Measurements from ENCODE around the gene KDM1B. TPM values are rescaled to one million over a fixed set of nuclear protein-coding genes. Genes with fewer than 3 reads are reported as not detected.

The KDM1B gene
- total RNA-seq, 1 donor: 17.3 TPM

GRCh38 chr6:18119236-18119635, 36.0 kb upstream of the KDM1B start:
- no peak for DNase-seq (ENCODE audit: low read depth)
- TF ChIP-seq, protein P1, sequence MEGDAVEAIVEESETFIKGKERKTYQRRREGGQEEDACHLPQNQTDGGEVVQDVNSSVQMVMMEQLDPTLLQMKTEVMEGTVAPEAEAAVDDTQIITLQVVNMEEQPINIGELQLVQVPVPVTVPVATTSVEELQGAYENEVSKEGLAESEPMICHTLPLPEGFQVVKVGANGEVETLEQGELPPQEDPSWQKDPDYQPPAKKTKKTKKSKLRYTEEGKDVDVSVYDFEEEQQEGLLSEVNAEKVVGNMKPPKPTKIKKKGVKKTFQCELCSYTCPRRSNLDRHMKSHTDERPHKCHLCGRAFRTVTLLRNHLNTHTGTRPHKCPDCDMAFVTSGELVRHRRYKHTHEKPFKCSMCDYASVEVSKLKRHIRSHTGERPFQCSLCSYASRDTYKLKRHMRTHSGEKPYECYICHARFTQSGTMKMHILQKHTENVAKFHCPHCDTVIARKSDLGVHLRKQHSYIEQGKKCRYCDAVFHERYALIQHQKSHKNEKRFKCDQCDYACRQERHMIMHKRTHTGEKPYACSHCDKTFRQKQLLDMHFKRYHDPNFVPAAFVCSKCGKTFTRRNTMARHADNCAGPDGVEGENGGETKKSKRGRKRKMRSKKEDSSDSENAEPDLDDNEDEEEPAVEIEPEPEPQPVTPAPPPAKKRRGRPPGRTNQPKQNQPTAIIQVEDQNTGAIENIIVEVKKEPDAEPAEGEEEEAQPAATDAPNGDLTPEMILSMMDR (IDR thresholded peaks at IDR 0.05; ENCODE audit: insufficient read depth, low read depth, low read length): no peak
- H3K4me3 ChIP-seq (ENCODE audit: low read depth, low read length): no peak overlapping the region

GRCh38 chr6:18121580-18122127, 33.6 kb upstream of the KDM1B start:
- H3K4me3 ChIP-seq (ENCODE audit: low read depth, low read length): peak overlapping the region; percentile 64
- TF ChIP-seq, protein P1 (IDR thresholded peaks at IDR 0.05; ENCODE audit: insufficient read depth, low read depth, low read length): no peak

GRCh38 chr6:18122128-18123093, 32.8 kb upstream of the KDM1B start, which contains the start of gene NHLRC1:
Gene NHLRC1, minus strand, starts transcription at chr6:18122677. Its CDS starts 71 bp downstream, at chr6:18122606.
- TF ChIP-seq, protein P1 (IDR thresholded peaks at IDR 0.05; ENCODE audit: insufficient read depth, low read depth, low read length): peak; percentile 94
- DNase-seq (ENCODE audit: low read depth): peak; percentile 89
- H3K4me3 ChIP-seq (ENCODE audit: low read depth, low read length): peak within 1 kb of the TSS; percentile 64

More at GRCh38 chr6:18121580-18122127, 33.6 kb upstream of the KDM1B start:
- DNase-seq (ENCODE audit: low read depth): no peak

DNA sequence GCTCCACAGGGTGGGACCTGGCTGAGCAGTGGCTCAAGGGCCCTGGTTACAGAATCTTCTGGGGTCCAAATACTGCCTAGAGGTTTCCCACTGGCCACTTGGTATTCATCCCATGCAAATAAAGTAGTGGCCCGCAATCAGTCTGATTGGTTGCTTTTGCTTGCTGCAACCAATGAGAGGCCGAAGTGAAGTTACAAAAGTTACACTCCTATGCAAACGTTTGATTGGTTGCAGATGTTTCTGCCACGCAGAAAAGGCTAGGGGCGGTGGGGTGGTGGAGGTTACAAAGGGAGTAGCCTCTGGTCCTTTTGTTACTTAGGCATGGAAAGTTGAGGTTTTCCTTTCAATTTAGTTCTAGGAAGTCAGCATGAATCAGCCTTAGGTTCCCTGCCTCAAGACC, 29.1 kb upstream of the KDM1B start:
- TF ChIP-seq, protein P1 (IDR thresholded peaks at IDR 0.05; ENCODE audit: insufficient read depth, low read depth, low read length): no peak
- no peak overlapping the region for H3K4me3 ChIP-seq (ENCODE audit: low read depth, low read length)
- peak; percentile 14 for DNase-seq (ENCODE audit: low read depth)

- DNase-seq (ENCODE audit: low read depth): no peak
- TF ChIP-seq, protein P1 (IDR thresholded peaks at IDR 0.05; ENCODE audit: insufficient read depth, low read depth, low read length): no peak
- no peak overlapping the region for H3K4me3 ChIP-seq (ENCODE audit: low read depth, low read length)
Measured at GRCh38 chr6:18132346-18132745, 22.9 kb upstream of the KDM1B start.

DNA sequence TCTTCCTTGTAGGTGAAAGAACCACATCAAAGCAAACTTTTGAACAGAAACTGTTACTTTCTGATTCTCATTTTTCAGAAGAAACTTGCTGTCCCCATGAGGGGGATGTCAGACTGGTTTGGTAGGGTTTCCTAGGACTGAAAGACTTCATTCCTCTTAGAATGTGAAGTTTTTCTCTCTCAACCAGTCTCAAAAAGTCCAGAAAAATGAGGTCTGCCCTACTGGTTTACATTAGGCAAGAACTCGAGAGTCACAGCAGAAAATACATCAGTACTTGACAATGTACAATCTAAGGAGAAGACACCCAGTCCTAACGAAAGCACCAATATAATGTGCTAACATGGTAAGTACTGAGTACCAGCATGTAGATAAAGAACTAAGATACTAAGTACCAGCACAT, 20.1 kb upstream of the KDM1B start:
- no peak overlapping the region for H3K4me3 ChIP-seq (ENCODE audit: low read depth, low read length)
- DNase-seq (ENCODE audit: low read depth): no peak
- TF ChIP-seq, protein P1 (IDR thresholded peaks at IDR 0.05; ENCODE audit: insufficient read depth, low read depth, low read length): no peak

Measured in fibroblast of villous mesenchyme (primary cell).